Nephron (organoid): ENCODE measurements around the gene RPTOR.

Experiments used
- H3K27ac Mint-ChIP-seq, 3 experiments: 2 replicates each; pipeline ENCODE4 v1.8.0; 2020; ENCODE audit warnings: mixed read lengths in 3 of 3, mild to moderate bottlenecking in 2 of 3, moderate library complexity in 1 of 3
- H3K27me3 Mint-ChIP-seq: 2 replicates; pipeline ENCODE4 v1.8.0; 2021; ENCODE audit warnings: low read depth, mild to moderate bottlenecking, moderate library complexity, mixed read lengths
- H3K36me3 Mint-ChIP-seq: 2 replicates; pipeline ENCODE4 v1.8.0; 2020; ENCODE audit warnings: low read depth, mixed read lengths
- H3K4me1 Mint-ChIP-seq: 2 replicates; pipeline ENCODE4 v1.8.0; 2020; ENCODE audit warnings: mixed read lengths
- H3K4me3 Mint-ChIP-seq, 3 experiments: 2 replicates each; pipeline ENCODE4 v1.8.0; 2020; ENCODE audit warnings: mild to moderate bottlenecking in 3 of 3, mixed read lengths in 3 of 3, moderate library complexity in 2 of 3
- H3K9me3 Mint-ChIP-seq: 2 replicates; pipeline ENCODE4 v1.8.0; 2020; ENCODE audit warnings: mixed read lengths
- CTCF ChIP-seq, 3 experiments: fragments of 200-600 bp; sonication (generic); IDR thresholded peaks; one replicate each; pipeline ENCODE4 v1.5.0; 2021; ENCODE audit warnings: antibody characterized with exemption in 3 of 3; ENCODE audit not compliant: unreplicated experiment in 3 of 3

RPTOR gene

GRCh38 chr17:80694085-80694991 lies 149.7 kb downstream of the RPTOR start:
- no peaks in the 10 kb centered on the region for H3K36me3 Mint-ChIP-seq
- H3K4me1 Mint-ChIP-seq: peaks cover 23% of the 10 kb centered on the region
- peak overlapping the region in 1 of 3 experiments; percentile 66 for H3K27ac Mint-ChIP-seq
- no peaks in the 10 kb centered on the region for H3K9me3 Mint-ChIP-seq
- TF ChIP-seq CTCF (IDR thresholded peaks at IDR 0.05; ENCODE audit: unreplicated experiment in 3 of 3): no peak
- H3K27me3 Mint-ChIP-seq: no peaks in the 10 kb centered on the region
- H3K4me3 Mint-ChIP-seq: no peak overlapping the region

- Mint-ChIP-seq H3K36me3 (no peaks in the 10 kb centered on the region), H3K4me1 (peaks cover 23% of the 10 kb centered on the region), H3K27me3 (no peaks in the 10 kb centered on the region), H3K27ac (peak overlapping the region; percentile 12 to 83 (median 54)), H3K4me3 (no peak overlapping the region), H3K9me3 (no peaks in the 10 kb centered on the region)
- no peak for TF ChIP-seq CTCF (IDR thresholded peaks at IDR 0.05; ENCODE audit: unreplicated experiment in 3 of 3)
These were observed 150.6 kb downstream of the RPTOR start for GRCh38 chr17:80694992-80695912.

GRCh38 chr17:80695979-80696378 lies 151.3 kb downstream of the RPTOR start:
- H3K4me3 Mint-ChIP-seq: no peak overlapping the region
- no peaks in the 10 kb centered on the region for H3K36me3 Mint-ChIP-seq
- peak overlapping the region; percentile 12 to 83 (median 54) for H3K27ac Mint-ChIP-seq
- peaks cover 23% of the 10 kb centered on the region for H3K4me1 Mint-ChIP-seq
- H3K9me3 Mint-ChIP-seq: no peaks in the 10 kb centered on the region
- TF ChIP-seq CTCF (IDR thresholded peaks at IDR 0.05; ENCODE audit: unreplicated experiment in 3 of 3): no peak
- no peaks in the 10 kb centered on the region for H3K27me3 Mint-ChIP-seq

GRCh38 chr17:80696456-80696855 lies 151.8 kb downstream of the RPTOR start:
- Mint-ChIP-seq H3K27ac (no peak overlapping the region), H3K4me3 (no peak overlapping the region), H3K9me3 (no peaks in the 10 kb centered on the region), H3K36me3 (no peaks in the 10 kb centered on the region), H3K4me1 (peaks cover 23% of the 10 kb centered on the region), H3K27me3 (no peaks in the 10 kb centered on the region)
- TF ChIP-seq CTCF (IDR thresholded peaks at IDR 0.05; ENCODE audit: unreplicated experiment in 3 of 3): no peak

- no peak for TF ChIP-seq CTCF (IDR thresholded peaks at IDR 0.05; ENCODE audit: unreplicated experiment in 3 of 3)
- Mint-ChIP-seq H3K4me3 (no peak overlapping the region), H3K27ac (no peak overlapping the region), H3K4me1 (peaks cover 25% of the 10 kb centered on the region), H3K27me3 (no peaks in the 10 kb centered on the region), H3K36me3 (no peaks in the 10 kb centered on the region), H3K9me3 (no peaks in the 10 kb centered on the region)
These were observed 152.3 kb downstream of the RPTOR start for GRCh38 chr17:80696964-80697363.
